WTC11 (cell line): ENCODE measurements around the gene PDLIM5. TPM values are rescaled to one million over a fixed set of nuclear protein-coding genes. Genes with fewer than 3 reads are reported as not detected.
"Not testable (repeated sequence)": the region's sequence is repeated elsewhere in the genome, so short reads cannot be mapped to it uniquely, and the experiment has no call there.

ENCODE experiments used
- ATAC-seq: fragments of 200-7000 bp; cut with Tn5 transposase; 2 replicates; pipeline ENCODE4 v1.10.0; 2021; ENCODE audit warnings: mild to moderate bottlenecking, moderate library complexity
- CTCF ChIA-PET: fragments of 300-600 bp; sonication (Branson Sonifier 250); formaldehyde crosslinking; loops from one replicate; lab custom pipeline; 2021; ENCODE audit warnings: antibody characterized with exemption; lab: Charles Lee
- POLR2A ChIA-PET: fragments of 350-600 bp; sonication (Branson Sonifier 250); formaldehyde crosslinking; loops from one replicate; lab custom pipeline; 2021; ENCODE audit warnings: antibody characterized with exemption; lab: Charles Lee
- DNase-seq: peaks from one replicate; pipeline ENCODE4 v3.0.0; 2021; ENCODE audit warnings: low spot score
- H3K27ac Mint-ChIP-seq: 2 replicates; pipeline ENCODE4 v1.8.0; 2021; ENCODE audit warnings: mixed read lengths
- H3K27me3 Mint-ChIP-seq: 2 replicates; pipeline ENCODE4 v1.8.0; 2021; ENCODE audit warnings: low read depth, mild to moderate bottlenecking, moderate library complexity, mixed read lengths
- H3K36me3 Mint-ChIP-seq: 2 replicates; pipeline ENCODE4 v1.8.0; 2021; ENCODE audit warnings: mixed read lengths
- H3K4me1 Mint-ChIP-seq: 2 replicates; pipeline ENCODE4 v1.8.0; 2022; ENCODE audit warnings: mixed read lengths
- H3K4me3 Mint-ChIP-seq: 2 replicates; pipeline ENCODE4 v1.8.0; 2021; ENCODE audit warnings: mild to moderate bottlenecking, moderate library complexity, mixed read lengths
- H3K9me3 Mint-ChIP-seq: 2 replicates; pipeline ENCODE4 v1.8.0; 2021; ENCODE audit warnings: mixed read lengths
- ATF1 ChIP-seq: sonication (generic); formaldehyde crosslinking; IDR thresholded peaks from 2 replicates; pipeline ENCODE4 v1.8.1; 2023; ENCODE audit warnings: mild to moderate bottlenecking, moderate library complexity, missing genetic modification reagents
- ETV6 ChIP-seq: sonication (generic); formaldehyde crosslinking; IDR thresholded peaks from 2 replicates; pipeline ENCODE4 v1.8.1; 2022; ENCODE audit warnings: mild to moderate bottlenecking, missing genetic modification reagents
- FOXJ3 ChIP-seq: sonication (generic); formaldehyde crosslinking; IDR thresholded peaks from 2 replicates; pipeline ENCODE4 v1.9.0; 2021; ENCODE audit warnings: missing genetic modification reagents, mild to moderate bottlenecking, borderline replicate concordance
- FOXK1 ChIP-seq: sonication (generic); formaldehyde crosslinking; IDR thresholded peaks from 2 replicates; pipeline ENCODE4 v1.8.0; 2022; ENCODE audit warnings: mild to moderate bottlenecking, moderate library complexity, missing genetic modification reagents
- GRHL2 ChIP-seq: fragments of 250-450 bp; sonication (Bioruptor Pico); IDR thresholded peaks from 2 replicates; pipeline ENCODE4 v1.8.0; 2022; ENCODE audit warnings: mild to moderate bottlenecking, moderate library complexity; ENCODE audit not compliant: insufficient replicate concordance, severe bottlenecking
- JAZF1 ChIP-seq: fragments of 250-450 bp; sonication (Bioruptor Pico); IDR thresholded peaks from 2 replicates; pipeline ENCODE4 v1.9.0; 2021; ENCODE audit warnings: moderate library complexity, mild to moderate bottlenecking, inconsistent platforms
- NFYB ChIP-seq: sonication (generic); formaldehyde crosslinking; conservative IDR thresholded peaks from 2 replicates; pipeline ENCODE4 v1.8.0; 2022; ENCODE audit warnings: low read depth, missing genetic modification reagents
- SP1 ChIP-seq: sonication (generic); formaldehyde crosslinking; conservative IDR thresholded peaks from 2 replicates; pipeline ENCODE4 v1.8.1; 2022; ENCODE audit warnings: missing genetic modification reagents
- TEAD1 ChIP-seq: sonication (generic); formaldehyde crosslinking; IDR thresholded peaks from 2 replicates; pipeline ENCODE4 v1.8.0; 2022; ENCODE audit warnings: mild to moderate bottlenecking, missing genetic modification reagents
- ZNF121 ChIP-seq: sonication (generic); formaldehyde crosslinking; IDR thresholded peaks from 2 replicates; pipeline ENCODE4 v1.8.0; 2023; ENCODE audit warnings: missing genetic modification reagents
- ZNF317 ChIP-seq: sonication (generic); formaldehyde crosslinking; IDR thresholded peaks from 2 replicates; pipeline ENCODE4 v1.8.1; 2023; ENCODE audit warnings: low read depth, mild to moderate bottlenecking, moderate library complexity, missing genetic modification reagents, borderline replicate concordance
- ZNF671 ChIP-seq: fragments of 250-450 bp; sonication (Bioruptor Pico); IDR thresholded peaks from 2 replicates; pipeline ENCODE4 v1.8.0; 2021; ENCODE audit warnings: mild to moderate bottlenecking
- total RNA-seq: library from RNA; stranded (reverse); gene quantifications from 3 replicates; pipeline ENCODE4 v1.2.3, GENCODE V29; 2021
- TF ChIP-seq, protein P1 (sequence below): fragments of 250-450 bp; sonication (Bioruptor Pico); IDR thresholded peaks from 2 replicates; pipeline ENCODE4 v1.9.0; 2021; ENCODE audit warnings: moderate library complexity, mild to moderate bottlenecking, inconsistent platforms, borderline replicate concordance
- TF ChIP-seq, protein P2 (sequence below): fragments of 250-450 bp; sonication (Bioruptor Pico); IDR thresholded peaks from 2 replicates; pipeline ENCODE4 v1.9.0; 2021; ENCODE audit warnings: mild to moderate bottlenecking, borderline replicate concordance
- TF ChIP-seq, protein P3 (sequence below): sonication (generic); formaldehyde crosslinking; IDR thresholded peaks from 2 replicates; pipeline ENCODE4 v1.8.1; 2023; ENCODE audit warnings: mild to moderate bottlenecking, missing genetic modification reagents, borderline replicate concordance
- TF ChIP-seq, protein P4 (sequence below): sonication (generic); formaldehyde crosslinking; conservative IDR thresholded peaks from 2 replicates; pipeline ENCODE4 v1.8.1; 2022; ENCODE audit warnings: mild to moderate bottlenecking, missing genetic modification reagents
- TF ChIP-seq, protein P5 (sequence below): sonication (generic); formaldehyde crosslinking; conservative IDR thresholded peaks from 2 replicates; pipeline ENCODE4 v1.8.1; 2023; ENCODE audit warnings: mild to moderate bottlenecking, low read depth, missing genetic modification reagents, moderate library complexity
- TF ChIP-seq, protein P6 (sequence below): sonication (generic); formaldehyde crosslinking; IDR thresholded peaks from 2 replicates; pipeline ENCODE4 v1.8.0; 2022; ENCODE audit warnings: mild to moderate bottlenecking, missing genetic modification reagents

Gene PDLIM5
- total RNA-seq, 1 experiment from 2014 or later, result 51.5 TPM

DNA sequence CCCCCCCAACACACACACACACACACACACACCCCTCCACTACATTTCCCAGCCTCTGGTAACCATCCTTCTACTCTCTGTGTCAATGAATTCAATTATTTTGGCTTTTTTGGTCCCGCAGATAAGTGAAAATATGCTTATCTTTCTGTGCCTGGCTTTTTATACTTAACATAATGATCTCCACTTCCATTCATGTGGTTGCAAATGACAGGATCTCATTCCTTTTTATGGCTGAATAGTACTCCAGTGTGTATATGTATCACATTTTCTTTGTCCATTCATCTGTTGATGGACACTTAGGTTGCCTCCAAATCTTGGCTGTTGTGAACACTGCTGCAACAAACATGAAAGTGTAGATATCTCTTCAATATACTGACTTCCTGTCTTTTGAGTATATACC lies 59.8 kb downstream of the PDLIM5 start:
- TF ChIP-seq FOXJ3 (CRISPR knock-in tag) (no peak), JAZF1 (CRISPR knock-in tag) (no peak), ATF1 (CRISPR knock-in tag) (no peak)
- TF ChIP-seq, protein P1, sequence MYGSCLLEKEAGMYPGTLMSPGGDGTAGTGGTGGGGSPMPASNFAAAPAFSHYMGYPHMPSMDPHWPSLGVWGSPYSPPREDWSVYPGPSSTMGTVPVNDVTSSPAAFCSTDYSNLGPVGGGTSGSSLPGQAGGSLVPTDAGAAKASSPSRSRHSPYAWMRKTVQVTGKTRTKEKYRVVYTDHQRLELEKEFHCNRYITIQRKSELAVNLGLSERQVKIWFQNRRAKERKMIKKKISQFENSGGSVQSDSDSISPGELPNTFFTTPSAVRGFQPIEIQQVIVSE, result no peak
- Mint-ChIP-seq H3K4me3 (no peak overlapping the region), H3K36me3 (no peaks in the 10 kb centered on the region), H3K27ac (no peak overlapping the region), H3K27me3 (no peaks in the 10 kb centered on the region), H3K9me3 (peaks cover 4% of the 10 kb centered on the region), H3K4me1 (0 out of 2 replicates have a peak, but pooled peaks cover 4% of the 10 kb centered on the region)
- no peak for ATAC-seq
- ChIA-PET POLR2A (no interaction called here), CTCF (no interaction called here)
- no peak for DNase-seq

DNA sequence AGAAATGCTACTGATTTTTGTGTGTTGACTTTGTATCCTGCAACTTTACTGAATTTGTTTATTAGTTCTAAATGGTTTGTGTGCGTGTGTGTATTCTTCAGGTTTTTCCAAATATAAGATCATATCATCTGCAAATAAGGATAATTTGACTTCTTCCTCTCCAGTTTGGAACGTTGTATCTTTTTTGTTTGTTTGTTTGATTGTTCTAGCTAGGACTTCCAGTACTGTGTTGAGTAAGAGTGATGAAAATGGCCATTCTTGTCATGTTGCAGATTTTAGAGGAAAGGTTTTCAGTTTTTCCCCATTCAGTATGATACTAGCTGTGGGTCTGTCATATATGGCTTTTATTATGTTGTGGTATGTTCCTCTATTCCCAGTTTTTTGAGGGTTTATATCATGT lies 61.8 kb downstream of the PDLIM5 start:
- H3K27ac Mint-ChIP-seq, H3K27me3 Mint-ChIP-seq, H3K4me3 Mint-ChIP-seq, H3K4me1 Mint-ChIP-seq, POLR2A ChIA-PET, DNase-seq, H3K9me3 Mint-ChIP-seq, CTCF ChIA-PET, ATAC-seq, H3K36me3 Mint-ChIP-seq: not testable (repeated sequence)

DNA sequence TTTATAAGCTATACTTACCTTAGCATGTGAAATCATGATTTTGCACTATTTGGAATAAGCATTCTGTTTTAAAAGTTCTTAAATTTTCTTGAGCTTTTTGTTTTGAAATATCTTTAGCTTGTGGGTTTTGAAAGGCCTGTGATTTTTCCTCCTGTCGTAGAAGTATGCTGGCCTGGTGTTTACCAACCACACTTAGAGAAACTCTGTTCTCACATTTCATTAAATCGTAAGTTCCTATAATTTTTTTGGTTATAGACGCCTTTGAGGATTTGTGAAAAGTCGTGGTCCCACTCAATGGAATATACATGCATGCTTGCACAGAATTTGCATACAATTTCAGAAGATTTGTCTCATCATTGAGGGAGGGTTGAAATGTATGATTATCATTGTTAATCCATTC lies 63.6 kb downstream of the PDLIM5 start:
- Mint-ChIP-seq H3K27ac (no peak overlapping the region), H3K4me1 (peaks cover 9% of the 10 kb centered on the region), H3K36me3 (no peaks in the 10 kb centered on the region), H3K27me3 (no peaks in the 10 kb centered on the region), H3K4me3 (no peak overlapping the region), H3K9me3 (peaks cover 4% of the 10 kb centered on the region)
- ChIA-PET POLR2A (no interaction called here), CTCF (no interaction called here)
- ATAC-seq (no peak), DNase-seq (no peak)
- TF ChIP-seq, protein P2, sequence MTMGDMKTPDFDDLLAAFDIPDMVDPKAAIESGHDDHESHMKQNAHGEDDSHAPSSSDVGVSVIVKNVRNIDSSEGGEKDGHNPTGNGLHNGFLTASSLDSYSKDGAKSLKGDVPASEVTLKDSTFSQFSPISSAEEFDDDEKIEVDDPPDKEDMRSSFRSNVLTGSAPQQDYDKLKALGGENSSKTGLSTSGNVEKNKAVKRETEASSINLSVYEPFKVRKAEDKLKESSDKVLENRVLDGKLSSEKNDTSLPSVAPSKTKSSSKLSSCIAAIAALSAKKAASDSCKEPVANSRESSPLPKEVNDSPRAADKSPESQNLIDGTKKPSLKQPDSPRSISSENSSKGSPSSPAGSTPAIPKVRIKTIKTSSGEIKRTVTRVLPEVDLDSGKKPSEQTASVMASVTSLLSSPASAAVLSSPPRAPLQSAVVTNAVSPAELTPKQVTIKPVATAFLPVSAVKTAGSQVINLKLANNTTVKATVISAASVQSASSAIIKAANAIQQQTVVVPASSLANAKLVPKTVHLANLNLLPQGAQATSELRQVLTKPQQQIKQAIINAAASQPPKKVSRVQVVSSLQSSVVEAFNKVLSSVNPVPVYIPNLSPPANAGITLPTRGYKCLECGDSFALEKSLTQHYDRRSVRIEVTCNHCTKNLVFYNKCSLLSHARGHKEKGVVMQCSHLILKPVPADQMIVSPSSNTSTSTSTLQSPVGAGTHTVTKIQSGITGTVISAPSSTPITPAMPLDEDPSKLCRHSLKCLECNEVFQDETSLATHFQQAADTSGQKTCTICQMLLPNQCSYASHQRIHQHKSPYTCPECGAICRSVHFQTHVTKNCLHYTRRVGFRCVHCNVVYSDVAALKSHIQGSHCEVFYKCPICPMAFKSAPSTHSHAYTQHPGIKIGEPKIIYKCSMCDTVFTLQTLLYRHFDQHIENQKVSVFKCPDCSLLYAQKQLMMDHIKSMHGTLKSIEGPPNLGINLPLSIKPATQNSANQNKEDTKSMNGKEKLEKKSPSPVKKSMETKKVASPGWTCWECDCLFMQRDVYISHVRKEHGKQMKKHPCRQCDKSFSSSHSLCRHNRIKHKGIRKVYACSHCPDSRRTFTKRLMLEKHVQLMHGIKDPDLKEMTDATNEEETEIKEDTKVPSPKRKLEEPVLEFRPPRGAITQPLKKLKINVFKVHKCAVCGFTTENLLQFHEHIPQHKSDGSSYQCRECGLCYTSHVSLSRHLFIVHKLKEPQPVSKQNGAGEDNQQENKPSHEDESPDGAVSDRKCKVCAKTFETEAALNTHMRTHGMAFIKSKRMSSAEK (CRISPR knock-in tag), result no peak
- TF ChIP-seq ETV6 (CRISPR knock-in tag) (no peak), NFYB (no peak), ZNF121 (CRISPR knock-in tag) (no peak), ZNF317 (no peak), SP1 (no peak), FOXK1 (CRISPR knock-in tag) (no peak), TEAD1 (CRISPR knock-in tag) (no peak), GRHL2 (CRISPR knock-in tag) (no peak), ZNF671 (no peak)
- TF ChIP-seq, protein P3, sequence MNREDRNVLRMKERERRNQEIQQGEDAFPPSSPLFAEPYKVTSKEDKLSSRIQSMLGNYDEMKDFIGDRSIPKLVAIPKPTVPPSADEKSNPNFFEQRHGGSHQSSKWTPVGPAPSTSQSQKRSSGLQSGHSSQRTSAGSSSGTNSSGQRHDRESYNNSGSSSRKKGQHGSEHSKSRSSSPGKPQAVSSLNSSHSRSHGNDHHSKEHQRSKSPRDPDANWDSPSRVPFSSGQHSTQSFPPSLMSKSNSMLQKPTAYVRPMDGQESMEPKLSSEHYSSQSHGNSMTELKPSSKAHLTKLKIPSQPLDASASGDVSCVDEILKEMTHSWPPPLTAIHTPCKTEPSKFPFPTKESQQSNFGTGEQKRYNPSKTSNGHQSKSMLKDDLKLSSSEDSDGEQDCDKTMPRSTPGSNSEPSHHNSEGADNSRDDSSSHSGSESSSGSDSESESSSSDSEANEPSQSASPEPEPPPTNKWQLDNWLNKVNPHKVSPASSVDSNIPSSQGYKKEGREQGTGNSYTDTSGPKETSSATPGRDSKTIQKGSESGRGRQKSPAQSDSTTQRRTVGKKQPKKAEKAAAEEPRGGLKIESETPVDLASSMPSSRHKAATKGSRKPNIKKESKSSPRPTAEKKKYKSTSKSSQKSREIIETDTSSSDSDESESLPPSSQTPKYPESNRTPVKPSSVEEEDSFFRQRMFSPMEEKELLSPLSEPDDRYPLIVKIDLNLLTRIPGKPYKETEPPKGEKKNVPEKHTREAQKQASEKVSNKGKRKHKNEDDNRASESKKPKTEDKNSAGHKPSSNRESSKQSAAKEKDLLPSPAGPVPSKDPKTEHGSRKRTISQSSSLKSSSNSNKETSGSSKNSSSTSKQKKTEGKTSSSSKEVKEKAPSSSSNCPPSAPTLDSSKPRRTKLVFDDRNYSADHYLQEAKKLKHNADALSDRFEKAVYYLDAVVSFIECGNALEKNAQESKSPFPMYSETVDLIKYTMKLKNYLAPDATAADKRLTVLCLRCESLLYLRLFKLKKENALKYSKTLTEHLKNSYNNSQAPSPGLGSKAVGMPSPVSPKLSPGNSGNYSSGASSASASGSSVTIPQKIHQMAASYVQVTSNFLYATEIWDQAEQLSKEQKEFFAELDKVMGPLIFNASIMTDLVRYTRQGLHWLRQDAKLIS (CRISPR knock-in tag), result no peak
- TF ChIP-seq, protein P4, sequence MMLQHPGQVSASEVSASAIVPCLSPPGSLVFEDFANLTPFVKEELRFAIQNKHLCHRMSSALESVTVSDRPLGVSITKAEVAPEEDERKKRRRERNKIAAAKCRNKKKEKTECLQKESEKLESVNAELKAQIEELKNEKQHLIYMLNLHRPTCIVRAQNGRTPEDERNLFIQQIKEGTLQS (CRISPR knock-in tag), result no peak
- TF ChIP-seq, protein P5, sequence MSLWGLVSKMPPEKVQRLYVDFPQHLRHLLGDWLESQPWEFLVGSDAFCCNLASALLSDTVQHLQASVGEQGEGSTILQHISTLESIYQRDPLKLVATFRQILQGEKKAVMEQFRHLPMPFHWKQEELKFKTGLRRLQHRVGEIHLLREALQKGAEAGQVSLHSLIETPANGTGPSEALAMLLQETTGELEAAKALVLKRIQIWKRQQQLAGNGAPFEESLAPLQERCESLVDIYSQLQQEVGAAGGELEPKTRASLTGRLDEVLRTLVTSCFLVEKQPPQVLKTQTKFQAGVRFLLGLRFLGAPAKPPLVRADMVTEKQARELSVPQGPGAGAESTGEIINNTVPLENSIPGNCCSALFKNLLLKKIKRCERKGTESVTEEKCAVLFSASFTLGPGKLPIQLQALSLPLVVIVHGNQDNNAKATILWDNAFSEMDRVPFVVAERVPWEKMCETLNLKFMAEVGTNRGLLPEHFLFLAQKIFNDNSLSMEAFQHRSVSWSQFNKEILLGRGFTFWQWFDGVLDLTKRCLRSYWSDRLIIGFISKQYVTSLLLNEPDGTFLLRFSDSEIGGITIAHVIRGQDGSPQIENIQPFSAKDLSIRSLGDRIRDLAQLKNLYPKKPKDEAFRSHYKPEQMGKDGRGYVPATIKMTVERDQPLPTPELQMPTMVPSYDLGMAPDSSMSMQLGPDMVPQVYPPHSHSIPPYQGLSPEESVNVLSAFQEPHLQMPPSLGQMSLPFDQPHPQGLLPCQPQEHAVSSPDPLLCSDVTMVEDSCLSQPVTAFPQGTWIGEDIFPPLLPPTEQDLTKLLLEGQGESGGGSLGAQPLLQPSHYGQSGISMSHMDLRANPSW (CRISPR knock-in tag), result no peak
- TF ChIP-seq, protein P6, sequence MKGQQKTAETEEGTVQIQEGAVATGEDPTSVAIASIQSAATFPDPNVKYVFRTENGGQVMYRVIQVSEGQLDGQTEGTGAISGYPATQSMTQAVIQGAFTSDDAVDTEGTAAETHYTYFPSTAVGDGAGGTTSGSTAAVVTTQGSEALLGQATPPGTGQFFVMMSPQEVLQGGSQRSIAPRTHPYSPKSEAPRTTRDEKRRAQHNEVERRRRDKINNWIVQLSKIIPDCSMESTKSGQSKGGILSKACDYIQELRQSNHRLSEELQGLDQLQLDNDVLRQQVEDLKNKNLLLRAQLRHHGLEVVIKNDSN (CRISPR knock-in tag), result no peak
